ENCODE results near the gene FBXW7. TPM values are rescaled to one million over a fixed set of nuclear protein-coding genes. Genes with fewer than 3 reads are reported as not detected.
A peak's percentile ranks its signal among the peaks of the same experiment; 100 is the strongest.

Gene FBXW7
- total RNA-seq, 1 donor, result 79.5 TPM

GRCh38 chr4:152348670-152349069, 187.2 kb downstream of the FBXW7 start:
- peak; percentile 26 for DNase-seq (ENCODE audit: low read depth)
- no peak for TF ChIP-seq CTCF (IDR thresholded peaks at IDR 0.05; ENCODE audit: insufficient read depth, low read depth, low read length)
- H3K4me3 ChIP-seq (ENCODE audit: low read depth, low read length), result no peak overlapping the region

- no peak for DNase-seq (ENCODE audit: low read depth)
- TF ChIP-seq CTCF (IDR thresholded peaks at IDR 0.05; ENCODE audit: insufficient read depth, low read depth, low read length), result no peak
- no peak overlapping the region for H3K4me3 ChIP-seq (ENCODE audit: low read depth, low read length)
Observed at GRCh38 chr4:152346979-152347378, 188.9 kb downstream of the FBXW7 start.

- no peak for TF ChIP-seq CTCF (IDR thresholded peaks at IDR 0.05; ENCODE audit: insufficient read depth, low read depth, low read length)
- DNase-seq (ENCODE audit: low read depth), result no peak
- H3K4me3 ChIP-seq (ENCODE audit: low read depth, low read length), result no peak overlapping the region
Observed at GRCh38 chr4:152346526-152346925, 189.4 kb downstream of the FBXW7 start.

- no peak for DNase-seq (ENCODE audit: low read depth)
- H3K4me3 ChIP-seq (ENCODE audit: low read depth, low read length), result no peak overlapping the region
- TF ChIP-seq CTCF (IDR thresholded peaks at IDR 0.05; ENCODE audit: insufficient read depth, low read depth, low read length), result no peak
Observed at GRCh38 chr4:152344001-152344400, 191.9 kb downstream of the FBXW7 start.

GRCh38 chr4:152342293-152342692, 193.6 kb downstream of the FBXW7 start:
- peak; percentile 56 for DNase-seq (ENCODE audit: low read depth)
- no peak for TF ChIP-seq CTCF (IDR thresholded peaks at IDR 0.05; ENCODE audit: insufficient read depth, low read depth, low read length)
- H3K4me3 ChIP-seq (ENCODE audit: low read depth, low read length), result no peak overlapping the region

GRCh38 chr4:152340818-152341217, 195.1 kb downstream of the FBXW7 start:
- TF ChIP-seq CTCF (IDR thresholded peaks at IDR 0.05; ENCODE audit: insufficient read depth, low read depth, low read length), result no peak
- DNase-seq (ENCODE audit: low read depth), result no peak
- H3K4me3 ChIP-seq (ENCODE audit: low read depth, low read length), result no peak overlapping the region

- H3K4me3 ChIP-seq (ENCODE audit: low read depth, low read length), result no peak overlapping the region
- DNase-seq (ENCODE audit: low read depth), result no peak
- no peak for TF ChIP-seq CTCF (IDR thresholded peaks at IDR 0.05; ENCODE audit: insufficient read depth, low read depth, low read length)
Observed at GRCh38 chr4:152339576-152339975, 196.3 kb downstream of the FBXW7 start.

All from fibroblast of villous mesenchyme (primary cell).